Esophagus squamous epithelium (tissue), 5 donors: Measurements from ENCODE around the gene CACNA1F. TPM values are rescaled to one million over a fixed set of nuclear protein-coding genes. Genes with fewer than 3 reads are reported as not detected.

ENCODE experiments used
- DNase-seq: peaks from one replicate; lab custom pipeline; 2025; lab: John Stamatoyannopoulos, UW
- H3K27ac ChIP-seq, 4 donors: fragments of 200-600 bp; sonication (generic); one replicate each; pipeline ENCODE4 v1.5.1; 2016 to 2019; ENCODE audit warnings: mild to moderate bottlenecking in 1 of 4
- H3K27me3 ChIP-seq, 4 donors: fragments of 200-600 bp; sonication (generic); 1 replicate in 3 of 4; 2 replicates in 1 of 4; pipeline versions ENCODE4 v1.5.1 to v1.6.0; 2017 to 2021; ENCODE audit warnings: antibody characterized with exemption in 1 of 4
- H3K36me3 ChIP-seq, 3 donors: fragments of 200-600 bp; sonication (generic); one replicate each; pipeline ENCODE4 v1.5.1; 2016 to 2019
- H3K4me1 ChIP-seq, 3 donors: fragments of 200-600 bp; sonication (generic); one replicate each; pipeline ENCODE4 v1.5.1; 2017 to 2019
- H3K4me3 ChIP-seq, 4 donors: fragments of 200-600 bp; sonication (generic); 1 replicate in 3 of 4; 2 replicates in 1 of 4; pipeline ENCODE4 v1.5.1; 2016 to 2019; ENCODE audit warnings: mild to moderate bottlenecking in 2 of 4, moderate library complexity in 1 of 4
- H3K9me3 ChIP-seq, 3 donors: fragments of 200-600 bp; sonication (generic); one replicate each; pipeline ENCODE4 v1.5.1; 2016 to 2019
- POLR2A ChIP-seq, 4 donors: fragments of 450-650 bp; IDR thresholded peaks; one replicate each; pipeline ENCODE4 v1.6.1; 2017; ENCODE audit warnings: antibody characterized with exemption in 4 of 4, mild to moderate bottlenecking in 4 of 4, moderate library complexity in 3 of 4
- WGBS, 2 donors: methylation state at CpG; one replicate each; pipeline ENCODE4 v1.1.5; 2018; 5-methylcytosine and 5-hydroxymethylcytosine counted together
- intact Hi-C: fragments of 100-400 bp; cut with DNase I; formaldehyde crosslinking; loops from one replicate; pipeline ENCODE4 v1.15.0; 2022
- total RNA-seq, 4 donors: library from RNA; depleted of rRNA; stranded (reverse); fragments of >200 nt; gene quantifications; one replicate each; pipeline ENCODE4 v1.1.0, GENCODE V29; 2016
- TF ChIP-seq, protein P1 (sequence below), 6 experiments: fragments of 450-650 bp in 4 of 6; fragments of 200-600 bp in 2 of 6; sonication (generic) in 2 of 6; IDR thresholded peaks; one replicate each; pipeline ENCODE4 v1.5.1; 2016 to 2019; ENCODE audit warnings: antibody characterized with exemption in 6 of 6, mild to moderate bottlenecking in 4 of 6, moderate library complexity in 4 of 6
- donor health status: DM: yes; HTN: yes; CAD: no.

The CACNA1F gene
- total RNA-seq, result under 1 TPM in 1 of 4 donors, not detected in 3; 0.38 TPM

DNA sequence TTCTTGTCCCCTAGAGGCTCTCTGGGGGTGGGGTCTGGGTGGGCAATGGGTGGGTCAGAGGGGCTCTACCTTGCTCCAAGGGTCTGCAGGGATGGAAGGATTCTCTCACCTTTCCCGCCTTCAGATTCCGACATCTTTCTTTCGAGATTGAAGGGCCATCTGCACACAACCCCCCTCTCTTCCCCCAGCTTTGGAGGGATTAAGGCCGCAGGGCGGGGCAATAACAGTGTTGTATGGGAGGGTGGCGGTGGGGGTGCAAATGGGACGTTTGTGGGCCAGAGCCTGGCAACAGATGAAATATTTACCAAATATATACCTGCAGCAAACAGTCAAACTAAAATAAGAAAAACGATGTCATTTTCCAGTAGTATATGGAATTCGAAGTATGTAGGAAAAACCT lies at the start of gene CACNA1F:
Gene CACNA1F (minus strand): TSS at position 165 of the 400 bp plus-strand sequence. CDS start 31 bp downstream, at position 134.
- Histone ChIP-seq H3K4me1 (peaks cover 3 to 27% (median 4%) of the 10 kb centered on the region in 3 donors), H3K4me3 (no peak within 1 kb of the TSS), H3K9me3 (no peaks in the 10 kb centered on the region), H3K27me3 (no peaks in the 10 kb centered on the region), H3K27ac (no peak within 1 kb of the TSS), H3K36me3 (no peaks in the 10 kb centered on the region)
- no peak for TF ChIP-seq POLR2A (IDR thresholded peaks at IDR 0.05)
- TF ChIP-seq, protein P1, sequence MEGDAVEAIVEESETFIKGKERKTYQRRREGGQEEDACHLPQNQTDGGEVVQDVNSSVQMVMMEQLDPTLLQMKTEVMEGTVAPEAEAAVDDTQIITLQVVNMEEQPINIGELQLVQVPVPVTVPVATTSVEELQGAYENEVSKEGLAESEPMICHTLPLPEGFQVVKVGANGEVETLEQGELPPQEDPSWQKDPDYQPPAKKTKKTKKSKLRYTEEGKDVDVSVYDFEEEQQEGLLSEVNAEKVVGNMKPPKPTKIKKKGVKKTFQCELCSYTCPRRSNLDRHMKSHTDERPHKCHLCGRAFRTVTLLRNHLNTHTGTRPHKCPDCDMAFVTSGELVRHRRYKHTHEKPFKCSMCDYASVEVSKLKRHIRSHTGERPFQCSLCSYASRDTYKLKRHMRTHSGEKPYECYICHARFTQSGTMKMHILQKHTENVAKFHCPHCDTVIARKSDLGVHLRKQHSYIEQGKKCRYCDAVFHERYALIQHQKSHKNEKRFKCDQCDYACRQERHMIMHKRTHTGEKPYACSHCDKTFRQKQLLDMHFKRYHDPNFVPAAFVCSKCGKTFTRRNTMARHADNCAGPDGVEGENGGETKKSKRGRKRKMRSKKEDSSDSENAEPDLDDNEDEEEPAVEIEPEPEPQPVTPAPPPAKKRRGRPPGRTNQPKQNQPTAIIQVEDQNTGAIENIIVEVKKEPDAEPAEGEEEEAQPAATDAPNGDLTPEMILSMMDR (IDR thresholded peaks at IDR 0.05), result no peak
- 71 to 80% methylated on average over 6 to 9 of the region's 9 CpGs for WGBS, 2 donors
- intact Hi-C loops, result no loop called here
- DNase-seq, result no peak

DNA sequence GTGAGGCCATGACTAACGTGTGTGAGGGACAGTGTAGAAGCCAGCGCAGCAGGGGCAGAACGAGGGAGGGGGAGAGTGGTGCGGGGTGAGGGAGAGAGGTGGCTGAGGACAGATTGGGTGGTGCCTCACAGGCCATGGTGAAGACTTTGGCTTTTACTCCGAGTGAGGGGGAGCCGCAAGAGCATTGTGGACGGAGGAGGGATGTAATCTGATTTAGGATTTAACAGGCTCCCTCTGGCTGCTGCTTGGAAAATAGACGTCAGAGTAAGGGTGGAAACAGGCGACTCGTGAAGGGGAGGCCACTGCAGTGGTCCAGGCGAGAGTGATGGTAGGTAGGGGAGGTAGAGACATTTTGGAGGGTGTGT lies 49.5 kb upstream of the CACNA1F start:
- intact Hi-C loops, result no loop called here
- no peak overlapping the region for H3K27ac ChIP-seq
- H3K36me3 ChIP-seq, result peaks cover 0 to 13% (median 0%) of the 10 kb centered on the region in 3 donors
- no peak for DNase-seq
- no peaks in the 10 kb centered on the region for H3K27me3 ChIP-seq
- no peaks in the 10 kb centered on the region for H3K9me3 ChIP-seq
- H3K4me3 ChIP-seq, result no peak overlapping the region
- TF ChIP-seq, protein P1 (IDR thresholded peaks at IDR 0.05), result peak in 1 of 6 experiments; percentile 7
- TF ChIP-seq POLR2A (IDR thresholded peaks at IDR 0.05), result no peak
- H3K4me1 ChIP-seq, result peaks cover 0 to under 1% (median 0%) of the 10 kb centered on the region in 3 donors
- WGBS, 2 donors, result 50 to 51% methylated on average over 9 to 11 of the region's 11 CpGs

DNA sequence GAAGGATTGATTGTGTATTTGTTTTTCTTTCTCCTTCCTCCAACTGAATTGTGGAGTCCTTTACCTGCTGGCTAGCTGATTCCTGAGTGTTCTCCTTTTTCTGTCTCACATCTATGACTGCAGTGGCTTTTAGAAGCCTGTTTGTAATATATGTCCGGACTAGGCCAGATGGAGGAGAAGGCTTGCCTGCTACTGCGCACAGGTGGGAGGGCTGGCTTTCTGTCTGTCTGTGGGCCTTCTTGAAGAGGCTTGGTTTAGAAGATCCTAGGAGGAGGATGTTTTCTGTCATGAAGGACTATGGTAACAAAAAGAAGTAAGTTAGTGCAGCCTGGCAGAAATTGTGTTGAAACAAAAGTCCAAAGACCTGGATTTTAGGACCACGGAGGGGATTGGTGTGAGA lies 44.9 kb upstream of the CACNA1F start:
- peaks cover 0 to 36% (median 8%) of the 10 kb centered on the region in 3 donors for H3K4me1 ChIP-seq
- no peak for DNase-seq
- H3K27ac ChIP-seq, result no peak overlapping the region
- TF ChIP-seq POLR2A (IDR thresholded peaks at IDR 0.05), result no peak
- TF ChIP-seq, protein P1 (IDR thresholded peaks at IDR 0.05), result no peak
- intact Hi-C loops, result no loop called here
- peaks cover 0 to 10% (median 0%) of the 10 kb centered on the region in 3 donors for H3K36me3 ChIP-seq
- no peak overlapping the region for H3K4me3 ChIP-seq
- no peaks in the 10 kb centered on the region for H3K9me3 ChIP-seq
- WGBS, 2 donors, result 82 to 92% methylated on average over 2 to 3 of the region's 3 CpGs
- no peaks in the 10 kb centered on the region for H3K27me3 ChIP-seq

DNA sequence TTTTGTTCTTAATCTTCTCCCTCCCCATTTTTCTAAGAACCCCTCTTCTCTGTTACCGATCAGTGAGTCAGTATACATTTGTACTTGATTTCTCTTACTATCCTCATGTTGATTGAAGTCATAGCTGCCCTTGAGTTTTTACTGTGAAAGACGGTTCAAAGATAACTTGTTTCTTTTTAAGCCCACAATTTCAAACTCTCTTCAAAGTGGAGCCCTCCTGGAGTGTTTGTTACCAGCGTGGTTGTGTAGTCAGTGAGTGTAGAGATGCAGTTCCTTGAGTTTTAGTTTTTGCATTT lies 44.3 kb upstream of the CACNA1F start:
- peaks cover 0 to 10% (median 0%) of the 10 kb centered on the region in 3 donors for H3K36me3 ChIP-seq
- no peak for DNase-seq
- H3K27me3 ChIP-seq, result no peaks in the 10 kb centered on the region
- H3K27ac ChIP-seq, result no peak overlapping the region
- WGBS, 2 donors, result 52 to 65% methylated on average over 3 of the region's 3 CpGs
- TF ChIP-seq POLR2A (IDR thresholded peaks at IDR 0.05), result no peak
- TF ChIP-seq, protein P1 (IDR thresholded peaks at IDR 0.05), result no peak
- H3K4me3 ChIP-seq, result no peak overlapping the region
- intact Hi-C loops, result no loop called here
- H3K9me3 ChIP-seq, result no peaks in the 10 kb centered on the region
- H3K4me1 ChIP-seq, result peaks cover 2 to 42% (median 14%) of the 10 kb centered on the region in 3 donors

DNA sequence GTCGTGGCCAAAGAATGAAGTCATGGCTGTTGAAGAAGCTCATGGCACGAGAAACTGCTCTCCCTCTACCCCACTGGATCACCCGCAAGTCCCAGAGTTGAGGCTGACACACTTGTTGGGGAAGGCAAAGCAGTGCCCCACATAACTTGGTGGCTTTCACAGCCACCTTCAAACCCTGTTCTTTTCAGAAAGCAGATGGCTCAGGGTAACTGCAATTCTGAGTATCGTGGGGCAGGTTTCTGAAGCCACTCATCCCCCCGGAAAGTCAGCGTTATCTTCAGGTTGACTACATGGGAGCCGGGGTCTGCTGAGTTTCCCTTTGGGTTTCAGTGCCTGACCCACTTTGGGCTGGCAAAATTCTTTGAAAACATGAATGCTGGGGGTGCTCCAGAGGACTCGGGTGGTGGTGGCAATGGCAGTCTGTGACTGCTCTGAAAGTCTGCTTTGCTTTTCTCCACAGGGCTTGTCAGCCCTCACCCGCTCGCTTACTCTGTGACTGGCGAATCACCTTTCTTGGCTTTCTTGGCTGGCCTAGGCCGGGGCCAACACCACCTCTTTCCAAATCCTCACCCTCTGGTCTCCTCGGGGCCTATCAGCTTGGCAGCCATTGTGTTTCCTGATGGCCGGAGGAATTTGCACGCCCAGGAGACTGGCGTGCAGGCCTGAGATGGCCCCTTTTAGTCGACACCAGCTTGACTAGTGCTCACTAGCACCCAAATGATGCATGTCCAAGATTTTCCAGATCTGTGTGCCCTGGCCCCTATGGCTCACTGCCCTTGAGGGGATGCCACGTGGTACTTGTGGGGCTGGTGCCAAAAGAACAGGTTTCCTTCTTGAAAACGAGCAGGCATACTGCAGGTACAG lies 43.8 kb upstream of the CACNA1F start:
- 21 to 60% methylated on average over 3 to 15 of the region's 19 CpGs for WGBS, 2 donors
- no peak for DNase-seq

More for the DNA sequence above, 43.8 kb upstream of the CACNA1F start:
- Histone ChIP-seq H3K27ac (no peak overlapping the region), H3K36me3 (peaks cover 0 to 10% (median 0%) of the 10 kb centered on the region in 3 donors), H3K4me1 (peaks cover 6 to 48% (median 18%) of the 10 kb centered on the region in 3 donors), H3K9me3 (no peaks in the 10 kb centered on the region), H3K27me3 (no peaks in the 10 kb centered on the region), H3K4me3 (no peak overlapping the region)
- intact Hi-C loops, result no loop called here
- TF ChIP-seq POLR2A (IDR thresholded peaks at IDR 0.05), result no peak
- TF ChIP-seq, protein P1 (IDR thresholded peaks at IDR 0.05), result no peak
